ENCODE results near the gene SLC16A11. TPM values are rescaled to one million over a fixed set of nuclear protein-coding genes. Genes with fewer than 3 reads are reported as not detected.

Gene SLC16A11
- total and polyA plus RNA-seq, 9 of the 15 experiments (the other 6 are each of a cell fraction or from before 2014, with no cell fraction given), result not detected

DNA sequence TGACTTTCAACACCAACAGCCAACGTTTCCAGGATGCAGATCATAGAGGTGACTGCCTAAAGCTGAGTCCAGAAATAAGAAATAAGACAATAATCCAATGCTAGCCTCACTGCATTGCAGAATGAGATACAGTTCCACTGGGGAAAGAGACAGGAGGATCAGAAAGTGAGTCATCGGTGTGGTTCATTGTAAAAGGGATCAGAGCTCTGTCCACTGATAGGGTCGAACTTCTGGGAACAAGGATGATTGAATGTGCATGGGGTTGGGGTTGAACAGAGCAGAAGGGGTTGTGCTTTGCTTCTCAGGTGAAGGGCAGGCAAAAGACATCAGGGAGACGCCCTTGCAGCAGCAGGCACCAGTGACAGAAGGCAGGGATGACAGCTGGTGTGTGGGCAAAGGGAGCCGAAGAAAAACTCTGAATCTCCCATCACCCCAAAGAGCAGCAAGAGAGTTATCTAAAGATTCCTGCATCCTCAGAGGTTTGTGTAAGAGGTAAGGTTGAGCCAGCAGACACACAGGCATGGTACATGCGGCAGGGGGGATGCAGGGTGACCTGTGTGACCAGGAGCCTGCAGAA is 19.7 kb upstream of the SLC16A11 start:
- Histone ChIP-seq H3K36me3 (ENCODE audit: control insufficient read depth, insufficient read depth, low read length) (no peaks in the 10 kb centered on the region), H4K20me1 (replicated peaks; ENCODE audit: control insufficient read depth, insufficient read depth, low read length) (0 out of 2 replicates have a peak, but pooled peaks cover 2% of the 10 kb centered on the region), H3K27me3 (ENCODE audit: control insufficient read depth in 2 of 2, insufficient read depth in 2 of 2, low read length in 2 of 2) (peaks cover 4 to 32% of the 10 kb centered on the region in 2 experiments; a peak in 4 of 5 replicates), H3K9ac (ENCODE audit: insufficient read depth in 1 of 2, low read depth in 2 of 2, low read length in 2 of 2) (no peak overlapping the region), H3K4me2 (ENCODE audit: insufficient read depth, low read length) (no peak overlapping the region), H3K27ac (ENCODE audit: extremely low read depth, low read depth, low read length) (no peak overlapping the region), H3K9me1 (ENCODE audit: control insufficient read depth, insufficient read depth, low read length) (no peaks in the 10 kb centered on the region), H2AFZ (ENCODE audit: low read depth, low read length) (no peak overlapping the region), H3K9me3 (replicated peaks; ENCODE audit: control insufficient read depth, insufficient read depth, low read depth, low read length) (no peaks in the 10 kb centered on the region), H3K79me2 (ENCODE audit: control insufficient read depth, insufficient read depth, low read length) (no peaks in the 10 kb centered on the region), H3K4me1 (replicated peaks in 1 of 2; ENCODE audit: control insufficient read depth in 2 of 2, insufficient read depth in 2 of 2, low read length in 2 of 2) (no peaks in the 10 kb centered on the region), H3K4me3 (no peak overlapping the region)
- ATAC-seq, result no peak
- in situ Hi-C loops (cut with MboI) (no loop called here), intact Hi-C loops (cut with micrococcal nuclease) (no loop called here)
- DNase-seq (ENCODE audit: extremely low read depth in 1 of 4, low spot score in 3 of 4), result no peak
- WGBS (ENCODE audit: insufficient coverage, low coverage, missing lambda C conversion rate), result 7% methylated on average over 6 of the region's 6 CpGs
- TF ChIP-seq, protein P1, sequence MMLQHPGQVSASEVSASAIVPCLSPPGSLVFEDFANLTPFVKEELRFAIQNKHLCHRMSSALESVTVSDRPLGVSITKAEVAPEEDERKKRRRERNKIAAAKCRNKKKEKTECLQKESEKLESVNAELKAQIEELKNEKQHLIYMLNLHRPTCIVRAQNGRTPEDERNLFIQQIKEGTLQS (IDR thresholded peaks at IDR 0.05), result peak; percentile 22; the same call in 1 of the 2 replicates
- TF ChIP-seq, protein P1 (CRISPR knock-in tag; conservative IDR thresholded peaks at IDR 0.05), result no peak
- TF ChIP-seq EP300 (IDR thresholded peaks at IDR 0.05; ENCODE audit: low read length), result no peak
- BruUV-seq (replicated peaks), result no TSS peak
- no peak for FAIRE-seq
- ChIA-PET CTCF (ENCODE audit: low intra/inter-chr PET ratio) (no interaction called here), POLR2A (no interaction called here)
